Thyroid gland (tissue), 4 donors: ENCODE data around the gene SS18L1.

Source experiments
- CTCF ChIP-seq, 6 experiments: fragments of 200-600 bp in 3 of 6; fragments of 450-650 bp in 3 of 6; sonication (generic) in 3 of 6; IDR thresholded peaks; one replicate each; pipeline ENCODE4 v1.5.1; 2016 to 2019; ENCODE audit warnings: antibody characterized with exemption in 6 of 6, mild to moderate bottlenecking in 2 of 6, inconsistent platforms in 1 of 6, moderate library complexity in 1 of 6
- POLR2A ChIP-seq, 2 donors: fragments of 450-650 bp; IDR thresholded peaks; one replicate each; pipeline ENCODE4 v1.6.1; 2017; ENCODE audit warnings: antibody characterized with exemption in 2 of 2, mild to moderate bottlenecking in 2 of 2, moderate library complexity in 1 of 2

- TF ChIP-seq CTCF (IDR thresholded peaks at IDR 0.05) (no peak), POLR2A (IDR thresholded peaks at IDR 0.05) (no peak)
Observed at GRCh38 chr20:62174021-62174804, 30.6 kb downstream of the SS18L1 start.
